HUES6 (cell line): ENCODE data around the gene VPS39.

Source experiments
- H3K27ac ChIP-seq: 2 replicates; pipeline ENCODE4 v1.7.0; 2013; ENCODE audit warnings: low read depth, mild to moderate bottlenecking, low read length, inconsistent platforms
- H3K27me3 ChIP-seq: 2 replicates; pipeline ENCODE4 v1.6.1; 2013; ENCODE audit warnings: low read length; ENCODE audit not compliant: control insufficient read depth, insufficient read depth
- H3K36me3 ChIP-seq: 2 replicates; pipeline ENCODE4 v1.6.1; 2013; ENCODE audit warnings: low read length; ENCODE audit not compliant: control insufficient read depth, insufficient read depth
- H3K4me1 ChIP-seq: 2 replicates; pipeline ENCODE4 v1.6.1; 2013; ENCODE audit warnings: low read length; ENCODE audit not compliant: control insufficient read depth, insufficient read depth
- H3K4me3 ChIP-seq: 2 replicates; pipeline ENCODE4 v1.5.1; 2013; ENCODE audit warnings: low read depth, low read length
- H3K9ac ChIP-seq: one replicate; pipeline ENCODE4 v1.6.1; 2013; ENCODE audit warnings: mild to moderate bottlenecking, low read length
- H3K9me3 ChIP-seq: 2 replicates; pipeline ENCODE4 v1.6.1; 2013; ENCODE audit warnings: low read depth, low read length; ENCODE audit not compliant: control insufficient read depth, insufficient read depth

Gene VPS39

GRCh38 chr15:42218953-42219592, 11.0 kb upstream of the VPS39 start:
- H3K27ac ChIP-seq = no peak overlapping the region
- H3K36me3 ChIP-seq = peaks cover 66% of the 10 kb centered on the region
- no peaks in the 10 kb centered on the region for H3K27me3 ChIP-seq
- H3K9ac ChIP-seq = no peak overlapping the region
- H3K4me1 ChIP-seq = no peaks in the 10 kb centered on the region
- H3K4me3 ChIP-seq = no peak overlapping the region
- H3K9me3 ChIP-seq = no peaks in the 10 kb centered on the region

DNA sequence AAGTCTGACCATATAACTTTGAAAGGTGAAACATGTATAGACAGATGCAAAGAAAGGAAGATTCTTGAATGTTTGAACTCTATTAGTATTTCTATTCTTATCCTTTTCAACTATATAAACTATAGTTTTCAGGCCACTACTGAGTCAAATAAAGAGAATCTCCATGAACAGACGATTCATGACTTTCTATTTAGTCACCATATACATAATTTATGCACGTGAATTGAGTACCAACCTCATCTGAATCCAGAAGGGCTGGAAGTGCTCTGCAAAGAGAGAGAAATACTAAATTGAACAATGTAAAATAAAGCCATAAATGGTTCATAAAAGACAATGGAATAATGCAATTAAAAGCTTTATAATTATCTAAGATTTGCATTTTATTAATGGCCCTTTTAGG, 9.5 kb upstream of the VPS39 start:
- H3K36me3 ChIP-seq = peaks cover 57% of the 10 kb centered on the region
- H3K9me3 ChIP-seq = no peaks in the 10 kb centered on the region

DNA sequence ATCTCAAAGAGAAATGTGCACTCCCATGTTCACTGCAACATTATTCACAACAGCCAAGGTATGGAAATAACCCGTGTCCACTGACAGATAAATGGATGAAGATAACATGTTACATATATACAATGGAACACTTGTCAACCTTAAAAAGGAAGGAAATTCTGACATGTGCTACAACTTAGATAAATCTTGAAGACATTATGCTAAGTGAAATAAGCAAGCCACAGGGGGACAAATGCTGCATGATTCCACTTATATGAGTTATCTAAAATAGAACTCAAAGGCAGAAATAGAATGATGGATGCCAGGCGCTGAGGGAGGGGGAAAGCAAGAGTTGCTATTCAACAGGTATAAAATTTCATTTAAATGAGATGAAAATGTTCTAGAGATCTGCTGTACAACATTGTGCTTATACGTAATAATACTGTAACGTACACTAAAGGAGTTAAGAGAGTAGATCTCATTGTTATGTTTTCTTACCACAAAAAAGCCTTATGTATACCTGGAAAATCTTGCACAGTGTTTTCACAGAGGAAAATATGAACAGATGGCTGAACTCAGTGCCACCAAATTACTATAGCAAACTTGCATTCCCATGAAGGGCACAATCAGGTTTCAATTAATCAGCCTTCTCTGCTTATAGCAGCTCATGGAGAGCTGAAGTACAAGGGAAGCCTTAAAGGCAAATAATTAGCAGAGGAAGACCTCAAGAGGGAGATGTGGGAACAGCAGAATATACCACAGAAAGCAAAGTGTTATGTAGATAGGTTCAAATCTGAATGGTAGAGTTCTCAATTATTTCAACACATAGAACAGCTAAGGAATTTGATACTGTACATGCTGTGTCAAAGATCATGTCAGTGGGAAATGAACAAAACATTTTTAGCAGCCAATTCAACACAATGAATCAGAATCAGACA, 8.1 kb upstream of the VPS39 start:
- H3K9ac ChIP-seq = no peak overlapping the region
- no peaks in the 10 kb centered on the region for H3K4me1 ChIP-seq
- H3K27ac ChIP-seq = no peak overlapping the region
- no peaks in the 10 kb centered on the region for H3K9me3 ChIP-seq
- H3K27me3 ChIP-seq = no peaks in the 10 kb centered on the region
- H3K36me3 ChIP-seq = peaks cover 65% of the 10 kb centered on the region
- H3K4me3 ChIP-seq = no peak overlapping the region

More for the DNA sequence above, 9.5 kb upstream of the VPS39 start:
- Histone ChIP-seq H3K27ac (no peak overlapping the region), H3K27me3 (no peaks in the 10 kb centered on the region), H3K4me3 (no peak overlapping the region), H3K9ac (no peak overlapping the region), H3K4me1 (no peaks in the 10 kb centered on the region)

- Histone ChIP-seq H3K27ac (no peak overlapping the region), H3K9me3 (no peaks in the 10 kb centered on the region), H3K9ac (no peak overlapping the region), H3K4me1 (no peaks in the 10 kb centered on the region), H3K27me3 (no peaks in the 10 kb centered on the region), H3K4me3 (no peak overlapping the region), H3K36me3 (peaks cover 64% of the 10 kb centered on the region)
Observed at GRCh38 chr15:42214600-42214999, 6.5 kb upstream of the VPS39 start.

DNA sequence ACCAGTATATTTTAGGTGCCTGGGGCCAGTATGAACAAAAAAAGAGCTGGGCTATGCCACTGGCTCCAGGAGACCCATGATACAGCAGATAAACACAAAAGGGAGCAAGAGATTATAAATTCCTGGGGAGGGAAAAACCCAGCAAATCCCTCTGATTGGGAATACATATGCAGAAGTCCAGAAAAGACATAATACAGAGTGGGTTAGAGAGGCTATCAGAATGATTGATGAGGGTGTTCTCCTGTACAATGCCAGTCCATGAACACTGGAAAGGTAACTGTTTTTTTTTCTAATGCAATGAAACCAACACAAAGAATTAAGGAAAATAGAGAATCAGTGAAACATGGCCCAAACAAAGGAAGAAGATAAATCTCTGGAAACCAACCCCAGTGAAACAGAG, 5.4 kb upstream of the VPS39 start:
- H3K36me3 ChIP-seq = peaks cover 56% of the 10 kb centered on the region
- H3K27me3 ChIP-seq = no peaks in the 10 kb centered on the region
- H3K27ac ChIP-seq = no peak overlapping the region
- H3K4me3 ChIP-seq = no peak overlapping the region
- no peaks in the 10 kb centered on the region; the same call in 1 of the 2 replicates for H3K4me1 ChIP-seq
- H3K9me3 ChIP-seq = no peaks in the 10 kb centered on the region
- H3K9ac ChIP-seq = no peak overlapping the region

- Histone ChIP-seq H3K9ac (no peak overlapping the region), H3K36me3 (peaks cover 27% of the 10 kb centered on the region), H3K27ac (no peak overlapping the region), H3K27me3 (no peaks in the 10 kb centered on the region), H3K4me3 (no peak overlapping the region), H3K4me1 (peaks cover 7% of the 10 kb centered on the region; the same call in 1 of the 2 replicates), H3K9me3 (no peaks in the 10 kb centered on the region)
Observed at GRCh38 chr15:42210696-42211095, 2.6 kb upstream of the VPS39 start.

- Histone ChIP-seq H3K9ac (no peak overlapping the region), H3K27me3 (no peaks in the 10 kb centered on the region), H3K36me3 (peaks cover 13% of the 10 kb centered on the region), H3K4me3 (no peak overlapping the region), H3K27ac (no peak overlapping the region), H3K9me3 (no peaks in the 10 kb centered on the region), H3K4me1 (peaks cover 7% of the 10 kb centered on the region; the same call in 1 of the 2 replicates)
Observed at GRCh38 chr15:42206406-42206805, 1.7 kb downstream of the VPS39 start.

DNA sequence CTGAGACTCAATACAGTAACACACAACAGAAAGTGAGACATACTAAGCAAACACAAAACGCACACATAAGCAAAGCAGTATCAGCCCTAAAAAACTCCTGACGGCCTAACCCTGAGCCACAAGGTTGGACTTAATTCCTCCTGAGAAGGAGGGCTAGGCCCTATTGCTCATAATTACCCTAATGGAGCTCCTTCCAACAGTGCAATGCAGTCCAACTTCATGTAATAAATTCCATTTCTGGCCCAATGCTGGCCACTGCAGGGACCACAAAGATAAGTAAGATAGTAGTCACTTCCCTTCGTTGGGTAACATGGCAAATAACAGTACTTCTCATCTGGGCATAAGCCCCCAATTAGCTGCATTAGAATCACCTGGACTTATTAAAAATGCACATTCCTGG, 4.2 kb downstream of the VPS39 start:
- H3K9ac ChIP-seq = no peak overlapping the region
- no peak overlapping the region for H3K27ac ChIP-seq
- H3K27me3 ChIP-seq = no peaks in the 10 kb centered on the region
- H3K36me3 ChIP-seq = no peaks in the 10 kb centered on the region
- no peaks in the 10 kb centered on the region for H3K9me3 ChIP-seq
- H3K4me3 ChIP-seq = no peak overlapping the region
- H3K4me1 ChIP-seq = peaks cover 7% of the 10 kb centered on the region; the same call in 1 of the 2 replicates

- H3K4me3 ChIP-seq = no peak overlapping the region
- no peak overlapping the region for H3K27ac ChIP-seq
- H3K27me3 ChIP-seq = no peaks in the 10 kb centered on the region
- H3K36me3 ChIP-seq = peaks cover 9% of the 10 kb centered on the region
- no peak overlapping the region for H3K9ac ChIP-seq
- peaks cover 7% of the 10 kb centered on the region; the same call in 1 of the 2 replicates for H3K4me1 ChIP-seq
- no peaks in the 10 kb centered on the region for H3K9me3 ChIP-seq
Observed at GRCh38 chr15:42202653-42203052, 5.5 kb downstream of the VPS39 start.

DNA sequence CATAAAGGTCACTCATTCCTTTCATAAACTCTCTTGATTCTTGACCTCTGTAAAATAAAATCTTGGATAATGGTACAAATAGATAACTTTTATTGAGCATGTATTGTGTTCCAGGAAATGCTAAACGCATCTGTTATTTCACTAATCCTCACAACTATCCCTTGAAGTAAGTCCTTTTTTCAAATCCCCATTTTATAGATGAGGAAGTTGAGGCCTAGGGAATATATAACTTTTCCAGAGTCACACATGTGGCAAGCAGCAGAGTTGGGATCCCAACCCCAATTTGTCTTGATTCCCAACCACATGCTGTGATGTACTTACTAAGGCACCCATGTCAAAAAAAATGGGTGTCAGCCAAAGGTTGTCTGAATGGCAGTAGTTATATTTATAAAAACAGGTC, 6.3 kb downstream of the VPS39 start:
- Histone ChIP-seq H3K4me3 (no peak overlapping the region), H3K9me3 (no peaks in the 10 kb centered on the region), H3K36me3 (peaks cover 12% of the 10 kb centered on the region), H3K27me3 (no peaks in the 10 kb centered on the region), H3K9ac (no peak overlapping the region), H3K4me1 (peaks cover under 1% of the 10 kb centered on the region; the same call in 1 of the 2 replicates), H3K27ac (no peak overlapping the region)

GRCh38 chr15:42199126-42199525, 9.0 kb downstream of the VPS39 start:
- H3K27ac ChIP-seq = no peak overlapping the region
- peaks cover 12% of the 10 kb centered on the region for H3K36me3 ChIP-seq
- no peaks in the 10 kb centered on the region for H3K4me1 ChIP-seq

More at GRCh38 chr15:42199126-42199525, 9.0 kb downstream of the VPS39 start:
- no peak overlapping the region for H3K9ac ChIP-seq
- no peaks in the 10 kb centered on the region for H3K9me3 ChIP-seq
- H3K4me3 ChIP-seq = no peak overlapping the region
- H3K27me3 ChIP-seq = no peaks in the 10 kb centered on the region
